Coronary artery (tissue), 2 donors: ENCODE measurements around the gene NHSL2.

Experiments
- DNase-seq: peaks from one replicate; pipeline ENCODE4 v3.0.0-alpha.2; 2017; ENCODE audit warnings: low spot score
- H3K27ac ChIP-seq, 2 donors: fragments of 200-600 bp; sonication (generic); one replicate each; pipeline ENCODE4 v1.5.1; 2016 to 2019
- H3K4me3 ChIP-seq: fragments of 200-600 bp; sonication (generic); 2 replicates; pipeline ENCODE4 v1.5.1; 2016; ENCODE audit warnings: mild to moderate bottlenecking, moderate library complexity
- TF ChIP-seq, protein P1 (sequence below): fragments of 200-600 bp; sonication (generic); IDR thresholded peaks from one replicate; pipeline ENCODE4 v1.5.1; 2019; ENCODE audit warnings: antibody characterized with exemption

The NHSL2 gene

DNA sequence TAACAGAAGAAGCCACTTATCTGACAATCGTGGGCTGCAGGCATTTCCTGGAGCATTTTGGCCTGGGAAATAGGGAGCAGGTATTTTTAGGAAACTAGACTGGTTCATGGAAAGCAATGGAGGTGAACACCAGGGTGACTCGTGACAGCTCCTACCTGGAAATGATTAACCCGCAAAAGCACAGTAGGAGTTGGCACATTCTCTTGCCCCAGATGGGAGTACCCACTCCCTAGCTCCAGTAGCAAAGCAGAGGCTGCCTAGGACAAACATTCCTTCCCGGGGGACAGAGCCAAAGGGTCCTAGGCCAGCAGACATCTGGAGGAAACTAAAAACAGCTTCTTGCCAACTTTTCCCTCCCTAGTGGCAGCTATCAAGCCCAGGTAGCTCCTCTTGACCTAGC lies 192.1 kb downstream of the NHSL2 start:
- no peak for DNase-seq
- Histone ChIP-seq H3K27ac (no peak overlapping the region), H3K4me3 (no peak overlapping the region)
- TF ChIP-seq, protein P1, sequence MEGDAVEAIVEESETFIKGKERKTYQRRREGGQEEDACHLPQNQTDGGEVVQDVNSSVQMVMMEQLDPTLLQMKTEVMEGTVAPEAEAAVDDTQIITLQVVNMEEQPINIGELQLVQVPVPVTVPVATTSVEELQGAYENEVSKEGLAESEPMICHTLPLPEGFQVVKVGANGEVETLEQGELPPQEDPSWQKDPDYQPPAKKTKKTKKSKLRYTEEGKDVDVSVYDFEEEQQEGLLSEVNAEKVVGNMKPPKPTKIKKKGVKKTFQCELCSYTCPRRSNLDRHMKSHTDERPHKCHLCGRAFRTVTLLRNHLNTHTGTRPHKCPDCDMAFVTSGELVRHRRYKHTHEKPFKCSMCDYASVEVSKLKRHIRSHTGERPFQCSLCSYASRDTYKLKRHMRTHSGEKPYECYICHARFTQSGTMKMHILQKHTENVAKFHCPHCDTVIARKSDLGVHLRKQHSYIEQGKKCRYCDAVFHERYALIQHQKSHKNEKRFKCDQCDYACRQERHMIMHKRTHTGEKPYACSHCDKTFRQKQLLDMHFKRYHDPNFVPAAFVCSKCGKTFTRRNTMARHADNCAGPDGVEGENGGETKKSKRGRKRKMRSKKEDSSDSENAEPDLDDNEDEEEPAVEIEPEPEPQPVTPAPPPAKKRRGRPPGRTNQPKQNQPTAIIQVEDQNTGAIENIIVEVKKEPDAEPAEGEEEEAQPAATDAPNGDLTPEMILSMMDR, result no peak

DNA sequence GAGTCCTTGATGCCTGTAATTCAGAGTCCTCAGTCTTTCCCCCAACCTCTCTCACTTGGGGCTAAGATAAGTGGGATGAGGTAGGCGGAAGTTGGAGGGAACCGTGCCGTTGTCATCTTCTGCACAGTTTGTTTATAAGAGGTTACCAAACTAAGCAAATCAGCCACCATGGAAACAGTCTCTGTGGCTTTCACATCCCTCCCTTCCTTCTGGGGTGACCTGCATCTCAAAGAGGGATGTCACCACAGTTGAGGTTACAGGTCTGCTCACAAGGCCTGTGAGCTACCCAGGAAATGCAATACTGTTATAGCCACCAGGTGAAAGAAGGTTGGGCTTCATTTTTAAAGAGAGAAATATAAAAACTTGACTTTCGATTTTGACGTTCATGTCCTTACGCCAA lies 194.8 kb downstream of the NHSL2 start:
- TF ChIP-seq, protein P1, result no peak
- H3K27ac ChIP-seq, result no peak overlapping the region
- no peak overlapping the region for H3K4me3 ChIP-seq
- no peak for DNase-seq

DNA sequence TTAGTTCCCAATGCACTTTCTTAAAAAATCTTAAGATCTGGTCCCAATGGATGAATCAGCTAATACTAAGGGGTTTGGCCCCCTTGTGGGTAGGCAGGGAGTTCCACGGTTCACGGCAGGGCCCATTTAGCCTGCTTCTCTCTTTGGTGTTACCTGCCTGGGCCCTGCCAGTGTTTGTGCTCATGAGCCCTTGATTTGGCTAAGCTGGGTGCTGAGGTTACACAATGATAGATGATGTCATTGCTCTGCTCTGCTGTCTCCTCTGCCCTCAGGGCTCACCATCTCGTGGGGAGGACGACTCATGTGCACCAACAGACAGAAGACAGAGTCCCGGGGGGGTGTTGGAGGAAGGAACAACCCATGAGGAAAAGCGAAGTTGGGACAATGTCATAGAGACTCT lies 196.7 kb downstream of the NHSL2 start:
- Histone ChIP-seq H3K4me3 (no peak overlapping the region), H3K27ac (no peak overlapping the region)
- TF ChIP-seq, protein P1, result no peak
- no peak for DNase-seq

DNA sequence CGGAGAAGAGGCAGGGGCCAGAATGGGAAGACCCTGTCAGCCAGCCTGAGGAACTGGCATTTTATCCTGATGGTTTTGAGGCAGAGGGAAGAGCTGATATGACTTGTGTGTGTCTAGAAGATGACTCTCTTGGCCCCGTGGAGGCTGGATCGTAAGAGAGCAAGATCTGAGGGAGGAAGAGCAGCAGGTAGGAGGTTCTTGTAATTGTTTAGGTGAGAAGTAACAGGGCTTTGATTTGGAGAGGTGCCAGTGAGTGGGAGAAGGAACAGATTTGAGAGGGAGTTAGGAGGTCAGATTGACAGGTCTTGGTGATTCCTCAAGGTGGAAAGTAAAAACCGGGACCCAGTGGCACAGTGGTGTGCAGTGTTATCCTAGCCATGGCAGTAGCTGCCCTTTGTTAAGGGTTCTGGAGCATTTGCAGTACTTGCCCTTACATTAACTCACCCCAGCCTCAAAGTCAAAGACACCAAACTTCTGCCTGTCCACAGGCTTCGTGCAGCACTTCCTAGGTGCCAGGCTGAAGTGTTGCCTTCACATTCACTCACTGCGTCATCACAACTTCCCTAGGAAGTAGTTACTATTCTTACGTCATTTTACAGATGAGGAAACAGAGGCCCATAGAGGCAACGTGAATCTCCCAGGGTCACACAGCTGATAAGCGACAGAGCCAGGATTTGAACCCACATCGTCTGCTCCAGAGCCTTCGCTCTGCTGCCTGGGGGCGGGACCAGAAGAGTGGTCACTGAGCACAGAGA lies 197.4 kb downstream of the NHSL2 start:
- Histone ChIP-seq H3K27ac (no peak overlapping the region), H3K4me3 (no peak overlapping the region)
- TF ChIP-seq, protein P1, result no peak
- DNase-seq, result no peak

DNA sequence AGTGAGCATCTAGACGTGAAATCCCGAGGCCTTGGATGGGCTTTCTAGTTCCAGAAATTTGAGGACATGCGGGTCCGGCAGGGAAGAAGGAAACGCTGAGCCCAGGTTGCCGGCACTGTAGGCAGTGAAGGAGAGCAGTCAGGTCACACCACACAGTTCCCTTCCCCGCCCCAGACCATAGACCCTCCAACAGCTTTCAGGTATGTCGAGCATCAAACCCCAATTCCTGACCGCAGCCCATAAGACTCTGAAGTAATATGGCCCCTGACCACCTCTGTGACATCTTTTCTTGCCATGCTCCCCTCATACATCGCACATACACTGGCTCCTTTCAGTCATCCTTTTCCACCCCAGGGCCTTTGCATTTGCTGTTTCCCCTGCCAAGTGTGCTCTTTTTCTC lies 198.0 kb downstream of the NHSL2 start:
- Histone ChIP-seq H3K27ac (no peak overlapping the region), H3K4me3 (no peak overlapping the region)
- TF ChIP-seq, protein P1, result no peak
- DNase-seq, result no peak

DNA sequence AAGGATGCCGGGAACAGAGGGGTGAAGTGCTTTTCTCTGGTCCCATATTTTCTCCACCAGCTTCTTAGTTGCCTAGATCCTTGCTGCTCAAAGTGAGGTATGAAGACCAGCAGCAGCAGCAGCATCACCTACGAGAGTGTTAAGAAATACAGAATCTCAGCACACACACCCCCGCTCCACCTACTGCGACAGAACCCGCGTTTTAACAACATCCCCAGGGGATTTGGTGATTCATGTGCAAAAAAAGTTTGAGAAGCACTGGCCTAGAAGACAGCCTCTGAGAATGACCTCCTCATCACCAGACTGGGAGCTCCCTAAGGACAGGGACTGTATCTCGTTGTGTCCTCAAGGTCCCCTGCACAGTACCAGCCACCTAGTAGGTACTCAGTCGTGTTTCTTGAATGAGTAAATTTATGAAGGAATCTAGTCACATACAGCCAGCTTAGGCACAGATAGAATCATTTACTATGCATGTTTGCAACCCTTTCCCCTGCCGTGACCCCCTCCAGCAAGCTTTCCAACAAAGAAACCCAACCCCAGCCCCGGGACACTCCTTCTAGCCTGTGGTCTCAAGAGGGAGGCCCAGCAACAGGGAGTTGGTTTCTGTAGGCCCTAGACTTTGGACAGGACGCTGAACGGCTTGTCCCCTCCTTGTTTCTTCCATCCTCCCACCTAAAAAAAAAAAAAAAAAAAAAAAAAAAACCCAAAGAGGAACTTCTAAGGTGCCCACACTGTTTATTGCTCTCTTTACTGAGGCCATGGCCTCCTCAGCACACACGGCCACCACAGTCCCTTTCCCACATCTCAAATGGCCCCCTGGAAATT lies 199.6 kb downstream of the NHSL2 start:
- Histone ChIP-seq H3K27ac (no peak overlapping the region), H3K4me3 (no peak overlapping the region)
- no peak for DNase-seq
- TF ChIP-seq, protein P1, result no peak
